ENCODE measurements around the gene BYSL.

BYSL gene
- total RNA-seq: 2.2 to 3.7 reads per million in 2 donors

GRCh38 chr6:41920921-41921711 is at the start of gene BYSL, which contains the start of gene MED20:
Gene BYSL (plus strand): TSS chr6:41921499. CDS start chr6:41921563, 64 bp downstream.
Gene MED20 (minus strand): TSS chr6:41921139. CDS start chr6:41921018, 121 bp downstream.
- DNase-seq: peak; percentile 90 to 96 (median 92)

GRCh38 chr6:41871691-41872090 is 49.6 kb upstream of the BYSL start:
- DNase-seq: no peak

GRCh38 chr6:41872147-41872546 is 49.2 kb upstream of the BYSL start:
- DNase-seq: no peak

DNA sequence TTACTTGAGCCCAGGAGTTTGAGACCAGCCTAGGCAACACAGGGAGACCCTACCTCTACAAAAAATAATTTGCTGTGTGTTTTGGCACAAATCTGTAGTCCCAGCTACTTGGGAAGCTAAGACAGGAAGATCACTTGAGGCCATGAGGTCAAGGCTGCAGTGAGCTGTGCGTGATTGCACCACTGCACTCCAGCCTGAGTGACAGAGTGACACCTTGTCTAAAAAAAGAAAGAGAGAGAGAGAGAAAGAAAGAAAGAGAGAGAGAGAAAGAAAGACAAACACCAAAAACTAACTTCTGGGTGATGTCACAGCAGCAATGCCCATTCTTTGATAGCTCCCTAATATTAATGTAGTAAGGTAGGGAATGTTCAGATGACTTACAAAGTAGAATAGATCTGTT is 46.6 kb upstream of the BYSL start:
- DNase-seq: no peak

- no peak for DNase-seq
Observed at GRCh38 chr6:41877051-41877680, 44.1 kb upstream of the BYSL start.

DNA sequence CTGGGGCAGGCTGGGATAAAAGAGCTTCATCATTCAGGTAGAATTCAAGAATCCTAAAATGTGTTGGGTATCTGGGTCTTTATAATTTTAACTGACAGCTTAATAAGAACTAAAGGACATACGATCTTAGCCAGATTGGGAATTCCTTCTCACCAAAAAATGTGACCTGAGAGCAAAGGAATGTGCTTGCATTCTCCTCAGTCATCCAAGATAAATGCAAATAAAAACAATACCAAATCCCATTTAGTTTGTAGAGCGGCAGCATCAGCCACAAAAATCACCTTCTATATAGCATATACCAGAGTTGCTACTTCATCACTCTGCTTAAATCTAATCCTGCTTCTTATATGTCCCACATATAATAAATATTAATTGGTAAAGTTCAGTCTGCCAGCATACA is 43.1 kb upstream of the BYSL start:
- DNase-seq: no peak

DNA sequence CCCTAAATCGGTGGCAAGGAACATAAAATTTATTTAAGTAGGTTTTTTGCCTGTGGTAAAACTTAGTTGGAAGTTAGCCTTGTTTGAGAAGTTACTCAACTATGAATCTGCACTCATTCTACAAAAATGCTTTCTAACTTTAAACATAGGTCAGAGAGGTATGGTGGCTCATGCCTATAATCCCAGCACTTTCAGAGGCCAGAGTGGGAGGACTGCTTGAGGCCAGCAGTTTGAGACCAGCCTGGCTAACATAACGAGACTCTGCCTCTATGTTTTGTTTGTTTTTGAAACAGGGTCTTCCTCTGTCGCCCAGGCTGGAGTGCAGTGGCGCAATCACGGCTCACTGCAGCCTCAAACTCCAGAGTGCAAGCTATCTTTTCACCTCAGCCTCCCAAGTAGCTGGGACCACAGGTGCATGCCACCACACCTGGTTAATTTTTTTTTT is 42.3 kb upstream of the BYSL start:
- DNase-seq: no peak

- no peak for DNase-seq
Observed at GRCh38 chr6:41881506-41881905, 39.8 kb upstream of the BYSL start.

- no peak for DNase-seq
Observed at GRCh38 chr6:41884957-41885356, 36.3 kb upstream of the BYSL start.

- no peak for DNase-seq
Observed at GRCh38 chr6:41885930-41886329, 35.4 kb upstream of the BYSL start.

- DNase-seq: no peak
Observed at GRCh38 chr6:41887331-41887751, 34.0 kb upstream of the BYSL start.

DNA sequence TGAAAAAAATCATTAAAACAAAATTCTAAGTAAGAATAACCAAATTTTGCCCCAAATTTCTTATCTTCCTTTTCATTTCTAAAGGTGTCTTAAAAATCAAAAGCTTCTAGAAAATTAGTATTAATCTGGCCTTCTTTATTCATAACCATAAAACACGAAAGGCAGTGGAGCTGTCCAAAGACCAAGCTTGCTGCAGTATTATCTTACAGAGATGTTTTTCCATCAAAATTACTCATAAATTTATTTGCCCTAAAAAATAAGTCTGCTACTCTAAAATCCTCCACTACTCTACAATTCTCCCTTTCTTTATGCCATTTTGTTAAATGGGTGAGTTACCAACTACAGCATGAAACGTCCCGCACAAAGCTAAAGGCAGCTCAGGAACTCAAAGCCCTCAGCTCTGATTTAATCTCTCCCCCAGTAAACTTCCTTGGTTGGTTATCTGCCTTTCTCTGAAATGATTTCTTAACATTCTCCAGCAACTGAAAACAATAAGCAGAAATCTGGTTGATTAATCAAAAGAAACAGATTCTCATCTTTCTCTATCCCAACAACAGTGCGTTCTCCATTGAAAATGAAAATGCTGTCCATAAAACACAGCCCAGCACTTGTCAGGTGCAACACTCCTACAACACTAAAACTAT is 28.3 kb upstream of the BYSL start:
- DNase-seq: peak in 1 of 5 experiments; percentile 49

DNA sequence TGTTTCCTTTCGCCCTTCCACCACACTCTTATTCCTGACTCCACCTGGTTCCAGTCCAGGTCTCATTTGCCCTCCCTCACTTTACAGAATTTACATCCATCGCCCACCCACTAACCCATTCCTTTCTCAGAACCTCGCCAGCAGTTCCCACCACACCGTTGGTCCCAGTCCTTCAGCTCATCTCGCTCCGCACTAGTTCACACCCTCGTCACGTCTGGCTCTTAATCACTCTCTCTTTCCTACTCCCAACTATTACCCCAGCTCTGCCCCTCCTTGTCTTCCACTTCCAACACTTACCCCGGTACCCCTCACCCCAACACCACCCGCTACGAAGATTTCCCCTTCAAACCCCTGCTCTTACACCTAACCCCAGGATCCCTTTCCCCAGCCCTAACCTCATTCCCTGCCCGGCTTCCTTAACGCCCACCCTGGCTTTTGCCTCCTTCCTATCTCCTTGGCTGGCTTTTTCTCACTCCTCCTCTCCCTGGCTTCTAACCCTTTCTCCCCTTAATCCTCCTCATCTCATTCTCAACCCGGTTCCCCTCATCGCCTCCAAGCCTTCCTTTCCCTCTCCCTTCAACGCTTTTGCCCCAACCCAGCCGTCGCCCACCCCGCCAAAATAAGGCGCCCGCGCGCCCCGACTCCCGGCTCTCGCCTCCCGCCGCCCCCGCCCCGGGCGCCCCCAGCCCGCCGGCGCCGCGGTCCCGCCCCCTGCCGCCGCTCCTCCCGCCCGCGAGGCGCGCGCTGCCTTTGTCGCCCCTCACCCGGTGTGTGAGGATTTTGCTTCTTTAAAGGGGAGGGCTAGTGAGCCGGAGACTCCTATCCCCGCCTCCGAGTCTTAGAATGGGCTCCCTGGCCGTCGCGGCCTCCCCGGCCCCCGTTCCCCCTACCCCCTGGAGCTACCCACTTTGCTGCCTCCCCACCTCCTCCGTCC is 26.7 kb upstream of the BYSL start:
- DNase-seq: no peak

GRCh38 chr6:41895300-41896233 is 25.7 kb upstream of the BYSL start, which contains the start of gene USP49:
Gene USP49 (minus strand): TSS chr6:41895375. CDS start chr6:41806983, 88,392 bp downstream.
- DNase-seq: peak; percentile 80 to 93 (median 90)

DNA sequence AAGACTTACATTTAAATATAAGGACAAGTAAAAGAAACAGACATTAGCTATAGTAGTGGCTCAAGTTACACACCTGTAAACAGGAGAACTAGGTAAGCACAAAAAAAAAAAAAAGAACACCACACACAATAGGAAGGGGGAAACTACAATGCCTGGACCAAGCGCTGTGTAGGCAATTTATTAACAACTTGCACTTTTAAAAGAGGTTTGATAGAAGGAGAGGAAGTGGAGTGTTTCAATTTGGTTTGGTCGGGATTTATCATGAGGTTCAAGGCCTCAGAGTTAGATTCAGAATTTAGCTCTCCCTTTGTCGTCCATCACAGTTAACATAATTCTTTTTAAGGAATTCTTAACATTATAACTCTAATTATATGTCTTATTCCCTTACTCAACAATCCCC is 25.0 kb upstream of the BYSL start:
- no peak for DNase-seq

GRCh38 chr6:41900861-41901260 is 20.4 kb upstream of the BYSL start:
- DNase-seq: no peak

DNA sequence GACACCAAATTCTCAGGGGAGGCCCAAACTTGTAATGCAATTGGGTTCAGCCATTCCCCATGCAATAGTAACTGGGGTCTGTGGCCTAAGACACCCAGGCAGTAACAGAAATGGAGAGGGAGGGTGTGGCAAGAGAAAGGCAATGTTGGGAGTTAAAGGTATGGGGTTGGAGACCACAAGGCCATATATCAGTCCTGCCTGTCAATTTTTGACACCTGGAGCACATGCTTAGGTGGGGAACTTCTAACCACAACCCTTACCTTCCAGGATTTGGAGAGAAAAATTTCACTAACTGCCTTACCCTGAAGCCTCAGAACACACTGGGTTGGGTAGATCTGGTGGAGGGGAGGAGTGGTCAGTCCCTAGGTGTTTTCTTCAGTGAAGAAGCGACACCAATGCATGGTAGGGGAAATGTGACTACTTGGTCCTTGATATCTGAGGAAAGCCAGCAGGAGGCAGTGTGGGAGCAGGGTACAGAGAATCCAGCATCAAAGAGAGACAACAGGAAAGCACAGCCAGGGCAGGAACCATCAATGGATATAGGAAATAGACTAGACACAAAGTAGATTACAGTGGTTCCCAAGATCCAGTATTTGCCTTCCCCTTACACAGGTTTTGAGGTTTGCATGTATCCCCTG is 19.3 kb upstream of the BYSL start:
- peak in 4 of 5 experiments; percentile 39 to 61 (median 44) for DNase-seq

GRCh38 chr6:41909727-41910126 is 11.6 kb upstream of the BYSL start:
- no peak for DNase-seq

DNA sequence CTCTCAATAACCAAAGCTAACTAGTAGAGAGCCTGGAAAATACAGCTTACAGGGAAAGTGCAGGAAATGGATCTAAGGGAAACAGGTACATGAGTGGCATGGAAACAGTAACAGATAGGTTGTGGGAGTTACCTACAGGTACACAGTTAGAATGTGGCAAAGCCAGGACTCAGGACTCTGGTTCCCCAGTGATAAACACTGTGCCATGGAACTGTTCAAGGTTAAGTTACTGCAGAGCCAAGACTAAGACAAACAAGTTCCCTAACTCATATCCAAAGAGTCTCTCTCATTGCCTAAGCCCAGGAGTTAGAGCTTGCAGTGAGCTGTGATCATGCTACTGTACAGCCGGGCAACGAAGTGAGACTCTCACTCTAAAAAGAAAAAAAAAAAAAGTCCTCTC is 7.0 kb upstream of the BYSL start:
- no peak for DNase-seq

- DNase-seq: no peak
Observed at GRCh38 chr6:41914869-41915530, 6.3 kb upstream of the BYSL start.
